ENCODE measurements around the gene RAB2B. TPM values are rescaled to one million over a fixed set of nuclear protein-coding genes. Genes with fewer than 3 reads are reported as not detected.
A peak's percentile ranks its signal among the peaks of the same experiment; 100 is the strongest.

The RAB2B gene
- total and polyA plus RNA-seq, 2 donors (not counting 1 experiment from before 2014, with no cell fraction given), result 27.8 to 31.7 TPM

DNA sequence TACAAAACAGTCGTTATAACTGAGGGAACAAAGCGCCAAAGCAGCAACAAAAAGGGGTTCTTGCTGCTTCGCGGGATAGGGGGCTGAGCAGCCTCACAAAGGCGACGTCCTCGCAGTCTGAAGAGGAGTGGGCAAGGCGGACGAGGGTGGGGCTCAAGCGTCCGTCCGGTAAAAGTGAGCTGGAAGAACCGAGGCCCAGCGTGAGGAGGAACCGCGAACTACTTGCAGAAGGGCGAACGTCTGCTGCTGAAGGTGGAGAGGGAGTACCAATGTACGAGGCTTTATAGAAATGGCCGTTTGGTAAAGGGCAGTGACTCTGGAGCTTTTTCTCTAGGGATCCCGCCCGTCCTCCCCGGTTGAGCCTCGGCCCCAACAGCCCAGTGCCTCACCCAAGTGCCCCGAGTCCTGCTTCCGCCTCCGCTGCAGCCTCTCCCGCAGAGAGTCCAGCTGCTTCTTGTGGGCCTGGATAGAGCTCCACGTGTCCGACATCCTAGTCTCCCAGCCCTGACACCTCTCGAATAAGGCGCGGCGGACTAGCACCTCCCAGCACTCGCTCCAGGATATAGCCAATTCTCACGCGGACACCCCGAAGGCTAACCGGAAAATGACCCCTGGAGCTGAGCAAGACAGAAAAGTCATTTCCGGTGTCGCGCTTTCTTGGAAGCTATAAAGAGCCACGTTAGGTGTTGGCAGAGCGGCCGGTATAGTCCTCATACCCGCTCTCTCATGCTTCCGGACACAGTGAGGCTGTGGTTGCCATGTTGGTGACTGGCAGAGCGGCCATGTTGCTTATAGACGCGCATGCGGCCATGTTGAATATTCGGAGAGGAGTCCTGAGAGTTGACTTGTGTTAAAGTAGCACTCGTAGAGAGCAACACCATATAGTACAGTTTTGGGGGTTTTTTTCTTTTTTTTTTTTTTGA lies 34.2 kb upstream of the RAB2B start, which contains the start of gene METTL3:
Gene METTL3 (minus strand): TSS at position 606 of the 923 bp plus-strand sequence. CDS start 117 bp downstream, at position 489.
- peak within 1 kb of the TSS; percentile 99 for H3K4me2 ChIP-seq (ENCODE audit: extremely low read depth, insufficient read depth, low read length)
- TF ChIP-seq, protein P1, sequence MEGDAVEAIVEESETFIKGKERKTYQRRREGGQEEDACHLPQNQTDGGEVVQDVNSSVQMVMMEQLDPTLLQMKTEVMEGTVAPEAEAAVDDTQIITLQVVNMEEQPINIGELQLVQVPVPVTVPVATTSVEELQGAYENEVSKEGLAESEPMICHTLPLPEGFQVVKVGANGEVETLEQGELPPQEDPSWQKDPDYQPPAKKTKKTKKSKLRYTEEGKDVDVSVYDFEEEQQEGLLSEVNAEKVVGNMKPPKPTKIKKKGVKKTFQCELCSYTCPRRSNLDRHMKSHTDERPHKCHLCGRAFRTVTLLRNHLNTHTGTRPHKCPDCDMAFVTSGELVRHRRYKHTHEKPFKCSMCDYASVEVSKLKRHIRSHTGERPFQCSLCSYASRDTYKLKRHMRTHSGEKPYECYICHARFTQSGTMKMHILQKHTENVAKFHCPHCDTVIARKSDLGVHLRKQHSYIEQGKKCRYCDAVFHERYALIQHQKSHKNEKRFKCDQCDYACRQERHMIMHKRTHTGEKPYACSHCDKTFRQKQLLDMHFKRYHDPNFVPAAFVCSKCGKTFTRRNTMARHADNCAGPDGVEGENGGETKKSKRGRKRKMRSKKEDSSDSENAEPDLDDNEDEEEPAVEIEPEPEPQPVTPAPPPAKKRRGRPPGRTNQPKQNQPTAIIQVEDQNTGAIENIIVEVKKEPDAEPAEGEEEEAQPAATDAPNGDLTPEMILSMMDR (conservative IDR thresholded peaks at IDR 0.05 in 1 of 2, IDR thresholded peaks at IDR 0.05 in 1 of 2; ENCODE audit: low read depth in 1 of 2, low read length in 2 of 2), result no peak
- TF ChIP-seq EZH2 (IDR thresholded peaks at IDR 0.05; ENCODE audit: low read length, missing control alignments), result no peak
- H3K4me1 ChIP-seq (ENCODE audit: control insufficient read depth, extremely low read depth, insufficient read depth, low read length), result peaks cover 2% of the 10 kb centered on the region
- peaks cover 43% of the 10 kb centered on the region for H3K79me2 ChIP-seq (ENCODE audit: control insufficient read depth, insufficient read depth, low read length)
- H3K27me3 ChIP-seq (ENCODE audit: control insufficient read depth, insufficient read depth, low read length), result no peaks in the 10 kb centered on the region
- no peaks in the 10 kb centered on the region for H3K9me3 ChIP-seq (ENCODE audit: control insufficient read depth, insufficient read depth, low read depth, low read length)
- peak within 1 kb of the TSS; percentile 91 to 100 (median 95) for H3K4me3 ChIP-seq (replicated peaks in 1 of 4; ENCODE audit: control extremely low read depth in 1 of 4, insufficient read depth in 1 of 4, low read depth in 3 of 4, low read length in 4 of 4)
- peak within 1 kb of the TSS; percentile 94 for H2AFZ ChIP-seq (ENCODE audit: low read length)
- no peaks in the 10 kb centered on the region for H4K20me1 ChIP-seq (ENCODE audit: control insufficient read depth, extremely low read depth, insufficient read depth, low read length)
- peak within 1 kb of the TSS; percentile 76 for H3K9ac ChIP-seq (ENCODE audit: insufficient read depth, low read length)
- DNase-seq (ENCODE audit: low read depth in 2 of 2), result peak; percentile 99
- peak within 1 kb of the TSS; percentile 96 for H3K27ac ChIP-seq (ENCODE audit: insufficient read depth, low read length)
- H3K36me3 ChIP-seq (ENCODE audit: control insufficient read depth, insufficient read depth, low read length), result peaks cover 3% of the 10 kb centered on the region

DNA sequence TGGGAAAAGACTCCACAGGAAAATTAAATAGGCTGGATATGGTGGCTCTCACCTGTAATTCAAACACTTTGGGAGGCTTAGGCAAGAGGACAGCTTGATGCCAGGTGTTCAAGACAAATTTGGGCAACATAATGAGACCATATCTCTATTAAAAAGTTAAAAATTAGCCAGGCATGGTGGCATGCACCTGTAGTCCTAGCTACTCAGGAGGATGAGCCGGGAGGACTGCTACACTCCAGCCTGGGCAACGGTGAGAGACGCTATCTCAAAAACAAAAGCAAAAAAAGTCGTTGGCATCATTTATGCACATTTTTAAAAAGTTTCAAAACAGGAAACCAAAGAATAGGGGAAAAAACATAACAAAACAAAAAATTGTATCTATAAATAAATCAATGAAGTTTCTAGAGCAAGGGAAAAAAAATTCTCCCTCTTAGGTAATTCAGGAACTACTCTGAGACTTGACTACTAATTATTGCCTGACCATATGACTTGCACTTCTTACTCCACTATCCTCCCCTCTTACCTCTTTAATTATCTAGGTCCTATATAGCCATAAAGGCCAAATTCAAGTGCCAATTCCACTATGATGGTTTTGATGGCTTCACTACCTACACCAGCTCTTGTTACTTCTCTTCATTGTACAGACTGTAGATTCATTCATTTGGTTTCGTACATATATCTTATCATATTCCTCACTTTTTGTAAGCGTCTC lies 32.8 kb upstream of the RAB2B start:
- DNase-seq (ENCODE audit: low read depth in 2 of 2), result no peak
- H2AFZ ChIP-seq (ENCODE audit: low read length), result no peak overlapping the region
- peaks cover 2% of the 10 kb centered on the region for H3K4me1 ChIP-seq (ENCODE audit: control insufficient read depth, extremely low read depth, insufficient read depth, low read length)
- no peaks in the 10 kb centered on the region for H4K20me1 ChIP-seq (ENCODE audit: control insufficient read depth, extremely low read depth, insufficient read depth, low read length)
- peak overlapping the region; percentile 76 for H3K9ac ChIP-seq (ENCODE audit: insufficient read depth, low read length)
- no peak overlapping the region for H3K27ac ChIP-seq (ENCODE audit: insufficient read depth, low read length)
- no peaks in the 10 kb centered on the region for H3K9me3 ChIP-seq (ENCODE audit: control insufficient read depth, insufficient read depth, low read depth, low read length)
- peaks cover 46% of the 10 kb centered on the region for H3K79me2 ChIP-seq (ENCODE audit: control insufficient read depth, insufficient read depth, low read length)
- H3K4me2 ChIP-seq (ENCODE audit: extremely low read depth, insufficient read depth, low read length), result peak overlapping the region; percentile 99
- H3K27me3 ChIP-seq (ENCODE audit: control insufficient read depth, insufficient read depth, low read length), result no peaks in the 10 kb centered on the region
- peaks cover 3% of the 10 kb centered on the region for H3K36me3 ChIP-seq (ENCODE audit: control insufficient read depth, insufficient read depth, low read length)
- TF ChIP-seq, protein P1 (conservative IDR thresholded peaks at IDR 0.05 in 1 of 2, IDR thresholded peaks at IDR 0.05 in 1 of 2; ENCODE audit: low read depth in 1 of 2, low read length in 2 of 2), result no peak
- TF ChIP-seq EZH2 (IDR thresholded peaks at IDR 0.05; ENCODE audit: low read length, missing control alignments), result no peak
- H3K4me3 ChIP-seq (replicated peaks in 1 of 4; ENCODE audit: control extremely low read depth in 1 of 4, insufficient read depth in 1 of 4, low read depth in 3 of 4, low read length in 4 of 4), result peak overlapping the region; percentile 91 to 100 (median 95)

DNA sequence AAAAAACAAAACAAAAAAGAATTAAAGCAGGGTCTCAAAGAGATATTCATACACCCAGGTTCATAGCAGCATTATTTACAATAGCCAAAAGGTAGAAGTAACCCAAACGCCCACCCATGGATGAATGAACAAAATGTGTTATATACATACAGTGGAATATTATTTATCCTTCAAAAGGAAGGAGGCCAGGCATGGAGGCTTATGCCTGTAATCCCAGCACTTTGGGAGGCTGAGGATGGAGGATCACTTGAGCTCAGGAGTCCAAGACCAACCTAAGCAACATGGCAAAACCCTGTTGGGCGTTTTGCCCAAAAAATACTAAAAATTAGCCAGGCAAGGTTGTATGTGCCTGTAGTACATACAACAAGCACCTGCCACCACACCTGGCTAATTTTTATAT lies 29.8 kb upstream of the RAB2B start:
- peaks cover 11% of the 10 kb centered on the region for H3K36me3 ChIP-seq (ENCODE audit: control insufficient read depth, insufficient read depth, low read length)
- H4K20me1 ChIP-seq (ENCODE audit: control insufficient read depth, extremely low read depth, insufficient read depth, low read length), result no peaks in the 10 kb centered on the region
- TF ChIP-seq EZH2 (IDR thresholded peaks at IDR 0.05; ENCODE audit: low read length, missing control alignments), result no peak
- peaks cover 2% of the 10 kb centered on the region for H3K4me1 ChIP-seq (ENCODE audit: control insufficient read depth, extremely low read depth, insufficient read depth, low read length)
- H3K27me3 ChIP-seq (ENCODE audit: control insufficient read depth, insufficient read depth, low read length), result no peaks in the 10 kb centered on the region
- no peak overlapping the region for H2AFZ ChIP-seq (ENCODE audit: low read length)
- no peak overlapping the region for H3K4me3 ChIP-seq (replicated peaks in 1 of 4; ENCODE audit: control extremely low read depth in 1 of 4, insufficient read depth in 1 of 4, low read depth in 3 of 4, low read length in 4 of 4)
- H3K79me2 ChIP-seq (ENCODE audit: control insufficient read depth, insufficient read depth, low read length), result peaks cover 51% of the 10 kb centered on the region
- H3K27ac ChIP-seq (ENCODE audit: insufficient read depth, low read length), result no peak overlapping the region
- H3K9ac ChIP-seq (ENCODE audit: insufficient read depth, low read length), result no peak overlapping the region
- no peak overlapping the region for H3K4me2 ChIP-seq (ENCODE audit: extremely low read depth, insufficient read depth, low read length)
- H3K9me3 ChIP-seq (ENCODE audit: control insufficient read depth, insufficient read depth, low read depth, low read length), result no peaks in the 10 kb centered on the region
- no peak for DNase-seq (ENCODE audit: low read depth in 2 of 2)

Measured in fibroblast of lung (primary cell).